NCI-H1105 treated with DMSO at 0.1 percent for 48 hours (cell line): ENCODE results near the gene HDHD2.

Experiments
- DNase-seq: peaks from one replicate; lab custom pipeline; 2025; lab: John Stamatoyannopoulos, UW

The HDHD2 gene

DNA sequence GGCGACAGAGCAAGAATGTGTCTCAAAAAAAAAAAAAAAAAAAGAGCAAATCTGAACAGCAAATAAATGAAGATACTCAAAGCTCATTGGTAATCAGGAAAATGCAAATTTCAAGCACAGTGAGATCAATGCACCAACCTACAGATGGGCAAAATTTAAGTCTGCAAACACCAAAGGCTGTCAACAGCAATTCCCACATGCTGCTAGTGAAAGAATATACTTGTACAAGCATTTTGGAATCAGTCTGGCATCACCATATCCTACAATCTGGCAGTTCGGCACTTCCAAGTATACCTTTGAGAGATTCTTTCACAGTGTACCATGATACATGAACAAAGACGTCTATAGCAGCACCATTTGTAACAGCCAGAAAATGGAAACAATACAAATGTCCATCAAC lies 4.1 kb downstream of the HDHD2 start:
- DNase-seq: no peak

DNA sequence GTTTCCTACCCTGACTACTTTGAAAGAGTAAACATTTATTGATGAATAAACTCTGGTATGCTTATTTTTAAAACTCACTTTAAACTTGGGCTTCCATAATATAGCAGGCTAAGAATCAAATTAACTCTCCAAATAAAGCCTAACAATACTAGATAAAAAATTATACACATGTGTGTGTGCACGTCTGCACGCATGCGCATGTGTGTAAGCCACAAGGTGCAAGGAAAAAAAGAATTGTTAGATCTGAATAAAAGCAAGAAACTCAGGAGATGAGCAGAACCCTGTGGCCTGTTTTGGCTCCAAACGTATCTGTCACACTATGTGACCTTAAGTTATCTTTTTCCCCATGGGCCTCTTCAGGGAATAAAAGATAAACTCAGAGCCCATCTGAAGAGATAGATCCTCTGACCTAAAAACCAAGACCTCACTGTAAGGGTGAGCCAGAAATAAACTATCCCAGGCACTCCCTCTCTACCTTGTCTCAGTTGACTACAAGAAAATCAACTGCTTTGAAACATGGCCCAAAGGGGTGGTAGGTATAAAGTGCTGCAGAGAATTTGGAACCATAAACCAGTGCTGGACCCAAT lies 6.3 kb downstream of the HDHD2 start:
- no peak for DNase-seq

DNA sequence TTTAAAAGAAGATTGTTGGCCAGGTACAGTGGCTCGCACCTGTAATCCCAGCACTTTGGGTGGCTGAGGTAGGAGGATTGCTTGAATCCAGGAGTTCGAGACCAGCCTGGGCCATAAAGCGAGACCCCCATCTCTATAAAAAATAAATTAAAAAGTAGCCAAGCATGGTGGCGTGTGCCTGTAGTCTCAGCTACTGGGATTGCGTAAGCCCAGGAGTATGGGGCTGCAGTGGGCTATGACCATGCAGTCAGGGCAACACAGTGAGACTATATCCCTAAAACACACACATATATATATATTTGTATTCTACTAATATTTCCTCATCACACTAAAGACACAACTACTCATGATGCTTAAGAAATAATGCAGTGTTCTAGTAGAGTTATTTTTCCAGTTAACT lies 7.1 kb downstream of the HDHD2 start:
- no peak for DNase-seq

DNA sequence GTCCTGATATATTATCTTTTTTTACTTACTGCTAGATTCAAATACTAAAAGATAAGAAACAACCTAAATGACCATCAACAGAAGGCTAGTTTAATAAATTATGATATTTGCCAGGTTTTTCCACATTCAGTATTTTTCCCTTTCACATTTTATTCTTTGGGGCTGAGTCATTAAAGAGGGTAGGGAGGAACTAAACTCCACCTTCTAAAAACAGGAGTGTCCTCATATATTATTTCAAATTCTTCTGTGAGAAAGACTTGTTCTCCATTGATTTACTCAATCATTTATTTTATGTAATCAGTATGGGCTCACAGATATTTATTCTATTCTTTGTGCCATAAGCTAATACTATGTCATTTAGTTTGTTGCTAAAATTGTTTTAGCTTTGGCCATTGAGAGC lies 9.0 kb downstream of the HDHD2 start:
- no peak for DNase-seq

DNA sequence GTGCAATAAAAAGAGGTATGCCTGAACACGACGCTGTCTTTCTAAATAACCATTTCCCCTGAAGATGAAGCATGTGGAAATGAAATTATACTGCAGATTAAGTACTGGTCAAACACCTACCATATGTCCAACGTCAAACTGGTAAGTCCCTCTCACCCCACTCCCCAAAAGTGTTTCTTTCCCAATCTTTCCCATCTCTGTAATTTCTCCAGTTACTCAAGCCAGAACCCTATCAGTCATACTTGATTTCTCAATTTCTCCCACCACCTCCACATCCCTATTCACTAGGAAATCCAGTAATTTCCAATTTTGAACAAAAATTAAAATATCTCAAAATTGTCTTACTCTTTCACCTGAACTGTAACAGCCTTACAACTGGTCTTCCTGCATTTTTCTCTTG lies 29.2 kb downstream of the HDHD2 start:
- no peak for DNase-seq

DNA sequence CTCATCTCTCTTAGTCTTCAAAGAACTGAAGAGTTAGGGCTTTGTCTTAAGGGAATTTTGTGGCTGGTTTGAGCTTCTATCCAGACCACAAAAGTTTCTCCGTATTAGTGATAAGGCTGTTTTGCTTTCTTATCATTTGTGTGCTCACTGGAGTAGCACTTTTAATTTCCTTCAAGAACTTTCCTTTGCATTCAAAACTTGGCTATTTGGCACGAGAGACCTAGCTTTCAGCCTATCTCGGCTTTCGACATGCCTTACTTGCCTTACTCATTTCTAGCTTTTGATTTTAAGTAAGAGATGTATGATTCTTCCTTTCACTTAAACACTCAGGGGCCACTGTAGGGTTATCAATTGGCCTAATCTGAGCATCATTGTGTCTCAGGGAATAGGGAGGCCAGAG lies 29.9 kb downstream of the HDHD2 start:
- DNase-seq: no peak

DNA sequence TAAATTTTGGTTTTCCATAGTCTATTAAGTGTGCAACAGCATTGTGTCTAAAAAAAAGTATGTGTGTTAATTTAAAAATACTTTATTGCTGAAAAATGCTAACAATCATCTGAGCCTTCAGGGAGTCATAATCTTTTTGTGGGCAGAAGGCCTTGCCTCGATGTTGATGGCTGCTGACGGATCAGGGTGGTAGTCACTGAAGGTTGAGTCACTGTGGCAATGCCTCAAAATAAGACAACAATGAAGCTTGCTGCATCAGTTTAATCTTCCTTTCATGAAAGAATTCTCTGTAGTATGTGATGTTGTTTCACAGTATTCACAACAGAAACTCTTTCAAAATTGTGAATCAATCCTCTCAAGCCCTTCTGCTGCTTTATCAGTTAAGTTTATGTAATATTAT lies 31.3 kb downstream of the HDHD2 start:
- DNase-seq: no peak

DNA sequence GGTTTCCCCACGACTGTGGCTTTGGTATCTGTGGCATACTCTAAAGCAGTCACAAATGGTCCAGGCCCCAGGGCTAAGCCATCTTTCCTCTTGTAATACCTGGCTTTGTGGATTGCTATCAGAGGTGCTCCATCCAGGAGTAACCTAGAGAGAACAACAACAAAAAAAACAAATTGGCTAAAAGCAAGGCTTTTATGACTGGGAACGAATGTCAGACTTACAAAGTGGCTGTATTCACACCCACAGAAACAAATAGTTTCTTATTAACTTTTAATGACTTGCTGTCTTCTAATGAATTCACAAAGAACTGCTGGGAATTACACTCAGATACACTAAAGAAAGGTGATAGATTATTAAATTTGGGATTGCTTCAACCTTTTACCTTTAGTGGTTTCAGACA lies 35.1 kb downstream of the HDHD2 start:
- DNase-seq: no peak

DNA sequence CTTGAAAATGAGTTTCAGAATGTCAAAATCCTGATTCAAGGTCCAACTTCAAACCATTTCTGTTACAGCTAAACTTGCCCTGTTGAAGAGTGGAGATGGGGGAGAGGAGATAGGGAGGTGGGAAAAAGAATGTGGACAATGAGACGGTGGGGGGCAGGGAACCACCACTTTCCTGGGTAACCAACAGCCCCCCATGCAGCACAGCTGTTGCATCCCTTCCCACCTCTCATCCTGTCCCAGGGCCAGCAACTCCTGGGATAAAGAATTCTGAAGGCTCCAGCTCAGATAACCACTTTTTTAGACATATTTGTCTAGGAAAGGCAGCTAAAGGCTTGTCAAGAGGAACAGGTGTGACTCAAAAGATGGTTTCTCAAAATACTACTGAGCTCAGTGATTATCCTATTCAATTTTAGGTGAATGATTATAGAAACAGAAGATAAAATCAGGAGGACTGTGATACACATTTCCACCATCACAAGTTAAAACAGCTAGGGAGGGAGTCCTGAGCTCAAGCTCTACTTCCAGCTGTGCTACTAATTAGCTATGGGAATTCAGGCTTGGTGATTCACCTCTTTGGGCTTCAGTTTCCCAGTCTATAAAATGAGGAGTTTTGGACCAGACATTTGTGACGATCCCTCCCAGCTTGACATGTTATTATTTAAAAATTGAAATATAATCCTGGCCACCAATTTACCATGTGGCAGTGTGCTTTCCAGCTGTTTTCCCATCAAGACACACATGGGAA lies 36.3 kb downstream of the HDHD2 start:
- DNase-seq: no peak

DNA sequence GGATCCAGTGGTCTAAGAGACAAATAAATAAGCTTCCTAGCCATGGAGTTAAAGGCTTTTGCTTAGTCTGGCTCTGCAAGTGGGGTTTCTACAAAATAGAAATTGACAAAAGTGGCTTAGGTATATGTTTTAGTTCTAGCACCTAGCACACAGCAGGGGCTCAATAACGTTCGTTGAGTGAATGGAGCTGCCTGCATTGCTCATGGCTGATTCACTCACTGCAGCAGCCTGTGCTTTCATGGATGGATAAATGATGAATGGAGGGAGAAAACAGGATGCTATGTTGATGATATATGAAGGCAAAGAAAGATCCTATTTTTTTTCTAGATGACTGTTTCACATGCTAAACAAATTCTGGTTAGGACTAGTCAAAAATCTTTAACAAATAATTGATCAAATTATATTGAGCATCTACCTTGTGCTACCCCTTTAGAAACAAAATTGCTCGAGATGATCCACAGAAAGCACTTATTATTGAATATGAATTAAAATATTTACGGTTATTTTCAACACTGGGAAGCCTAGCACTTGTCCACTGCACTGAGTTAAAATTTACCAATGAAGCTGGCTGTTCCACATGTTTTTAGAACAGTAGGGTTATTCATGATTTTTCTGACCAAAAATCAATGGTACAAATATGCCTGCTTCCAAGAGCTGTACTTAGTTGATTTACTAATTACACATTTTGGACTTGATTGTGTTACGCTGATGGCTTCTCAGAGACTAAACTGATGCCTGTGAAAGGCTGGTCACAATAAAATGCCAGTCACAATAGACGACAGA lies 39.6 kb downstream of the HDHD2 start:
- no peak for DNase-seq

DNA sequence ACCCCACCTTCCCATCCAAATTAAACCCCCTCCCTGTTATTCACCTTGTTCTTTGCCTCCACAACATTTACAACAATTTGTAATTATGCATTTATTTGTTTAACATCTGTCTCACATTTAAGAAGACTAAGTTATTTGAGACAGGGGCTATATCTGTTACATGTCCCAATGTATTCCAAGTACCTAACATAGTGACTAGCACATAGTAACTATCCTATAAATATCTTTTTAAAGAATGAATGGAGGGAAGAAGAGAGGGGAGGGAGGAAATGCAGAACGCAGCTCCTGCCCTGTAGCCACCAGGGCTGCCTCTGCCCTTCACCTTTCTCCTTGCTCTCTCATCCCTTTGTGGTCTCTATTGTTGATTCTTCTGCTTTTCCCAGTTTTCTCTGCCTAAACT lies 40.6 kb downstream of the HDHD2 start:
- no peak for DNase-seq

DNA sequence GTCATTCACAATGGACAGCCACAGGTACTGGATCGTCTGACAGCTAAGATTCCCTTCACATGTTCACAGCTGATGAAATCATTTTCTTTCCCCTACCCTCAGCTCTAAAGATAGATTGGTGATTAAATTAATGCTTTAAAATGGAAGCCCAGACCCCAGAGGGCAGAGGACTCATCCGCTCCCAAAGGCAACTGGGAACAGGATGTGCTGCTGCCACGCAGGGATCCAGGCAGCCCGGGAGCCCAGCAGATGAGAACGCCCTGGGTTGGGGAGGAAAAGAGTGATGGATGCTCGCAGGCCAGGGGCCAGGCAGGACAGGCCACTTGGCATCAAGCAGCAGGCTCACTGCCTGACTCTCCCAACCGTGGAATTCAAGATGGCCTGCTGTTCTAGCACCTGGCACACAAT lies 41.3 kb downstream of the HDHD2 start:
- no peak for DNase-seq

DNA sequence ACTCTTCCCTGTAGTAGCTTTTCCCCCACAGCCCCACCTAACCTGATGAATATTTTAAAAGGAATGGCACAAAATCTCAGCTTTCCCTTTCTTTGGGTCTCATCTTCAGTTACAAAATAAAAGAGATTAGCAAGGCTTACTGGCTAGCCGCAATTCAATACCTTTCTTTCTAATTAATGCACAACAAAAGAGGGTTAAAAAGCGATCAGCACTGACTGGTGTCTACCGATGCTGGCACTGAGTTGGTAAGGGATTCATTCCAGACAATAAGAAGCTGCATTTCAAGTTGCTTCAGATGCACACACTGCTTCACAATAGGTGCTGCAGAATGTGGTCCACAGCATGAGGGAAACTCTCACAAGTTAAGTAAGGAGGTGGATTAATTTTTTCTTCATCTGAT lies 41.9 kb downstream of the HDHD2 start:
- no peak for DNase-seq

DNA sequence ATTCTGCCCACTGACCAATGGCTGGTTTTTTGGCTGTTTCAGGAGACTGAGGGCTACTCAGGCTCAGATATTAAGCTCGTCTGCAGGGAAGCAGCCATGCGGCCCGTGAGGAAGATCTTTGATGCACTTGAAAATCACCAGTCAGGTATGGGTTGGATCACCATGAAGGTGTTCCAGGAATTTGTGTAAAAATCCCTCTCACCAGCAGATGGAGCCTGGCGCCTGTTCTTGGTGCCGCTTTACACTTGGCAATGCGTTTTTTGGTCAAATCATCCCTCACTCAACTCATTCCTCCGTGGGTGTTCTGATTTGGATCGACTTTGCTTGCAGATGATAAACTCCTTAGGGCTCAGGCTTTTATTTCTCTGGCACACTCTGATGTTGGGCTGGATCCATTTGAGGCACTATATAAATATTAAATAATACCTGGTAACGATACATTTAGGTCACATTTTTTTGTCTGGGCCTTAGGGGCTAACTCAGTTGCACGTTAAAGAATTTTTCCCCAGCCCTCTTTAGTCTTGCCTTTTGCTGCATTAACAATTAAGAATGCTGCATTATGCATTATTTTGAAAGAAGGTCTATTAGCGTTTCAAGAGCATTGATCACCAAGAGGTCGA lies 50.0 kb downstream of the HDHD2 start:
- peak; percentile 61 for DNase-seq

DNA sequence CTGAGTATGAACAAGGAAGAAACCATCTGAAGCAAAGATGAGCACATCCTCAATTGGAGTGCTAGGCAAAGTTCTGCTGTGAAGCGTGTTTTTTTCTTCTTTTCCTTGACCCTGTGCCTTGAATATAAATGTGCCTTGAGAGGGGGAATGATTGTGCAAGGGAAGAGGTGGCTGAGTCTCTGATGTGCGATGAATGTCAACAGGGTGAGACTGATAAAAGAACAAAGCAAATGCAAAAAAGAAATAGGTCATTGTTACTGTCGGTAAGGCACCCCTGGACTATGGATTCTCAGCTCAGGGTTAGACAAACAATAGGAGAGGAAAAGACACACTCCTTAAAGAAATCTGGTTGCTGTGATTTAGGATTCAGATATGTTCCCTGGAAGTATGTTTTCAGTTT lies 54.5 kb downstream of the HDHD2 start:
- DNase-seq: no peak

DNA sequence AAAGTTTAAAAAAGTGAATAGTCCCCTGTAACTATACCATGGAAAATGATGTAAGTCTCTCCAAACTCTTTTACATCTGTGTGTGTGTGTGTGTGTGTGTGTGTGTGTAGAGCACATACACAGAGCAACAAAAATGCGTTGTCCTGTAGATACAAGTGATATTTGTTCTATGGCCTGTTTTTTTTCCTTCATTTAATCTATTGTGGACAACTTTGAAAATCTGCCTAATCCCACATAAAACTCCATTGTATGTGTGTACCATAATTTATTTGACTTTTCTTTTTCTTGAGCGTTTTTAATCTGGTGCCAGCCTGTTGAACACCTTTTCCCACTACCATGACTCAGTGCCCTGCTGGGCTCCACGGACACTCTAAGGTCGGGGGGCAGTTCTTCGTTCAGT lies 62.6 kb downstream of the HDHD2 start:
- DNase-seq: no peak

DNA sequence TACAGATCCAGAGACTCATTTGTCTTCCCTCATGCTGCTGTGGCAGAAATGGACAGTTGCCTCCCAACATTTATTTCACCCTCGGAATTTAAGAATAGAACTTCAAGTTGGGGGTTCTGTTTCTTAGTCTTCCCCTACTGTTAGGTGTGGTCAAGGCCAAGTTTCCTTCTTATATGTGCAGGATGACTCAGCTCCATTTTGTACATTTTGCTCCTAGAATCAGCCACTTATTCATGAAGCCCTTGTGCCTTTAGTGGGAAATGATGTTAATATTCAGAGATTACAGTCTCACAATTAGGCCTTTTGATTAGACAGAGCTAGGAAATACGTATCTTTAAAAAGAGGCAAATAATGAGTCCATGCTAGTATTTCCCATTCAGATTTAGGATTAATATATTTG lies 68.7 kb downstream of the HDHD2 start:
- no peak for DNase-seq

DNA sequence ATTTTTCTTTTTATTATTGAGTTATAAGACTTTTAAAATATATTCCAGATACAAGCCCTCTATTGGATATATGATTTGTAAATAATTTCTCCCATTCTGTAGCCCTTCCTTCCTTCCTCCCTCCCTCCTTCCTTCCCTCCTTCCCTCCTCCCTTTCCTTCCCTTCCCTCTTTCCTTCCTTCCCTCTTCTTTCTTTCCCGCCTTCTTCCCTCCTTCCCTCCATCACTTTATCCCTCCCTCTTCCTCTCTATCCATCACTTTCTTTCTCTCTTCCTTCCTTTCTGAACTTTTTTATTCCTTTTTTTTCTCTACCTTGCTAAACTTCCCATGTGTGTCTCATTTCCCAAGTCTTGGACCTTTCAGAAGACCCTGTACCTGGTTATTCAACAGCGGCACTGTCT lies 69.4 kb downstream of the HDHD2 start:
- DNase-seq: no peak

DNA sequence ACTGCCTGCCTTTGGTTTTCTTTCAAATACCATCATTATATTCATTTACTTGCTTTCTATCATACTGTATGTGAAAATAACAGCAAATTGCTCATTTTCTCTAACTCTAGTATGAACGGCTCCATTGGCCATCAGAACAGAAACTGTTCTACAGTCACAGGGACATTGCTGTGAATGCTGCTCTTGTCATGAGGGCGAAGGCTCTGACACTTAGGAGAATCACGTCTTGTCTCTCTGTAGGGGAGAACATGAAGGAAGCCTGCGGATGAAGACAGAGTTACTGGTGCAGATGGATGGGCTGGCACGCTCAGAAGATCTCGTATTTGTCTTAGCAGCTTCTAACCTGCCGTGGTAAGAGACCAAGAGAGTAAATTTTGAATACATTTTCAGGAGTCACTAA lies 73.2 kb downstream of the HDHD2 start:
- no peak for DNase-seq

DNA sequence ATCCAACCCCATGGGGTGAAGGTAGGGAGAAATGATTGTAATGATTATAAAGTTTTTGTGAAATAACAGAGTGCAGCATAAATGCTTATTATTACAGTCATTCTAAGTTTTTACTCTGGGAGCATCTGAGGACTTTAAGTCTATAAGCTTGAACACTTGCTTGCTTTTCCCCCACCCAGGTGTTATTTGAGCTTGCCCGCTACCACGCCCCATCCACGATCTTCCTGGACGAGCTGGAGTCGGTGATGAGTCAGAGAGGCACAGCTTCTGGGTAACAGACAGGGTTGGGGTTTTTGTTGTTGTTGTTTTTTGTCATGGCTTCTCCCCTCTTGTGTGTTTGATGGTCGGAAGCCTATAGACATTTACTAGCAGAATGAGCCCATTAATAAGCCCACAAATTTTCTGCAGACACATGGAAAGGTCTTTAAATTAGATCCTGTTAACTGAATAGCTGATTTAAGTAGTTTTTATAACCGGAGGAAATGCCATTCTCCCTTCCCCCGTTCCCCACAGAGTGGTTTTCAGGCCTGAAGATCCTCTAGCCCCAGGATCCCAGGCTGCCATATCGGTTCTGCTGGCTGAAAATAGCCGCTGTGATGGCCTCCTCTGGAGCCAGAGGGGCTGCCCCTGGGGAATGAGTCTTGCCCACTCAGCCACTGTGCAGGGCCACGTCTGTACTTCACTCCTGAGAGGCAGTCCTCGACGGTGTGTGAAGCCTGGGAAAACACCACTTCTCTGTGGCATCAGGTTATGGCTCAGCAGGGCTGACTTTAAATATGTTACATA lies 75.0 kb downstream of the HDHD2 start:
- DNase-seq: no peak

DNA sequence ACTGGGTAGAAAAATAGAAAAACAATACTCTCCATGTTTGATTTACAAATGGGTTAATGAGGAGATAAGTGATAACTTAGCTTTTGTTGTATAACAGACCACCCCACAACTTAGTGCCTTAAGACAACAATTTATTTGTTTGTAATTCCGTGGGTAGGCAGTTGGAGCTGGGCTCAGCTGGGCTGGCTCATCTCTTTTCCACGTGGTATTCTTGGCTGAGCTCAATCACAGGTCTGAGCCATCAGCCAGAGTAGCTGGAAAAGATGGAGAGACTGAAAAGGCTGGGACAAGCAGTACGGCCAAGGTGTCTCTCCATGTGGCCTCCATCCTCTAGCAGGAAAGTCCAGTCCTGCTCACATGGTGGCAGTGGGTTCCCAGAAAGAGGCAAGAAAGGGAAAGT lies 82.7 kb downstream of the HDHD2 start:
- DNase-seq: no peak

DNA sequence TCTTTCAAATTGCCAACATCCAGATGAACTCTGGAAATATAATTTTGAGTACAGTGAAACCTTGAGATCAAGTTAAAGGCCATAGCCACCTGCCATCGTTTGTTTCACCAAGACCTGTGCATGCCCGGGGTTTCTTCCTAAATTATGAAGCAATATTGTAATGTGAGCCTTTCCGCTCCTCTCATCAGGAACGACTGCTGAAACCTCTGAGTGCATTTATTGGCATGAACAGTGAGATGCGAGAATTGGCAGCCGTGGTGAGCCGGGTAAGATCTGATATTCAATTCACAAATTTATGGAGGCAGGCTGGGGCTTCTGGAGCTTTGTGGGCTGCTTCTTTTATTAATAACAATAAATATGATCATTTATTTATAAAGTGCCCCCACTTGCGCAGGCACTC lies 87.2 kb downstream of the HDHD2 start:
- DNase-seq: no peak
